Measurements from ENCODE around the gene MATN3. TPM values are rescaled to one million over a fixed set of nuclear protein-coding genes. Genes with fewer than 3 reads are reported as not detected.

MATN3 gene
- total RNA-seq, 2 donors from 2014 or later, result not detected

GRCh38 chr2:19988600-19988999, 23.9 kb downstream of the MATN3 start:
- Histone ChIP-seq H3K4me1 (peaks cover 20% of the 10 kb centered on the region), H3K9me3 (no peaks in the 10 kb centered on the region), H3K36me3 (replicated peaks in 1 of 2; ENCODE audit: insufficient read depth in 1 of 2, low read depth in 2 of 2) (no peaks in the 10 kb centered on the region), H3K27me3 (no peaks in the 10 kb centered on the region), H3K27ac (no peak overlapping the region), H3K4me3 (no peak overlapping the region)
- WGBS, 2 donors, result 78 to 82% methylated on average over 2 of the region's 2 CpGs
- intact Hi-C loops (cut with DNase I), result no loop called here
- DNase-seq, result no peak
- no peak for ATAC-seq
- TF ChIP-seq POLR2A (IDR thresholded peaks at IDR 0.05), result no peak
- no peak for TF ChIP-seq CTCF (IDR thresholded peaks at IDR 0.05)

GRCh38 chr2:19987936-19988335, 24.5 kb downstream of the MATN3 start:
- H3K27ac ChIP-seq, result no peak overlapping the region
- peaks cover 20% of the 10 kb centered on the region for H3K4me1 ChIP-seq
- H3K4me3 ChIP-seq, result no peak overlapping the region
- H3K36me3 ChIP-seq (replicated peaks in 1 of 2; ENCODE audit: insufficient read depth in 1 of 2, low read depth in 2 of 2), result no peaks in the 10 kb centered on the region
- TF ChIP-seq POLR2A (IDR thresholded peaks at IDR 0.05) (no peak), CTCF (IDR thresholded peaks at IDR 0.05) (no peak)
- intact Hi-C loops (cut with DNase I), result no loop called here
- no peak for ATAC-seq
- DNase-seq, result no peak
- WGBS, 2 donors, result 90% methylated on average over 5 of the region's 5 CpGs
- no peaks in the 10 kb centered on the region for H3K9me3 ChIP-seq
- no peaks in the 10 kb centered on the region for H3K27me3 ChIP-seq

- 89 to 94% methylated on average over 1 of the region's 1 CpG for WGBS, 2 donors
- H3K27me3 ChIP-seq, result no peaks in the 10 kb centered on the region
- peaks cover 1 to 4% of the 10 kb centered on the region in 2 donors for H3K36me3 ChIP-seq (replicated peaks in 1 of 2; ENCODE audit: insufficient read depth in 1 of 2, low read depth in 2 of 2)
- no peak overlapping the region for H3K4me3 ChIP-seq
- H3K4me1 ChIP-seq, result no peaks in the 10 kb centered on the region
- ATAC-seq, result no peak
- no peak for DNase-seq
- no peak for TF ChIP-seq CTCF (IDR thresholded peaks at IDR 0.05)
- TF ChIP-seq POLR2A (IDR thresholded peaks at IDR 0.05), result no peak
- H3K27ac ChIP-seq, result no peak overlapping the region
- no peaks in the 10 kb centered on the region for H3K9me3 ChIP-seq
- intact Hi-C loops (cut with DNase I), result no loop called here
Observed at GRCh38 chr2:19982268-19982667, 30.2 kb downstream of the MATN3 start.

GRCh38 chr2:19979932-19980331, 32.5 kb downstream of the MATN3 start:
- 71 to 83% methylated on average over 1 of the region's 1 CpG for WGBS, 2 donors
- ATAC-seq (no peak), DNase-seq (no peak)
- H3K9me3 ChIP-seq, result no peaks in the 10 kb centered on the region
- no peaks in the 10 kb centered on the region for H3K27me3 ChIP-seq
- H3K36me3 ChIP-seq (replicated peaks in 1 of 2; ENCODE audit: insufficient read depth in 1 of 2, low read depth in 2 of 2), result peaks cover 2 to 4% of the 10 kb centered on the region in 2 donors
- no peak overlapping the region for H3K4me3 ChIP-seq
- H3K4me1 ChIP-seq, result no peaks in the 10 kb centered on the region
- intact Hi-C loops (cut with DNase I), result no loop called here
- H3K27ac ChIP-seq, result no peak overlapping the region
- no peak for TF ChIP-seq POLR2A (IDR thresholded peaks at IDR 0.05)
- TF ChIP-seq CTCF (IDR thresholded peaks at IDR 0.05), result no peak

- H3K27me3 ChIP-seq, result no peaks in the 10 kb centered on the region
- intact Hi-C loops (cut with DNase I), result no loop called here
- WGBS, 2 donors, result 83 to 92% methylated on average over 8 of the region's 8 CpGs
- DNase-seq (no peak), ATAC-seq (no peak)
- H3K27ac ChIP-seq, result no peak overlapping the region
- H3K4me3 ChIP-seq, result no peak overlapping the region
- H3K36me3 ChIP-seq (replicated peaks in 1 of 2; ENCODE audit: insufficient read depth in 1 of 2, low read depth in 2 of 2), result peaks cover 0 to 3% of the 10 kb centered on the region in 2 donors
- TF ChIP-seq CTCF (IDR thresholded peaks at IDR 0.05) (no peak), POLR2A (IDR thresholded peaks at IDR 0.05) (no peak)
- H3K4me1 ChIP-seq, result no peaks in the 10 kb centered on the region
- no peaks in the 10 kb centered on the region for H3K9me3 ChIP-seq
Observed at GRCh38 chr2:19973466-19973865, 39.0 kb downstream of the MATN3 start.
